Measurements from ENCODE around the gene TRAF2. TPM values are rescaled to one million over a fixed set of nuclear protein-coding genes. Genes with fewer than 3 reads are reported as not detected.

TRAF2 gene
- total and polyA plus RNA-seq, 2 of the 13 experiments (the other 11 are each of a cell fraction or from before 2014, with no cell fraction given): 12.4 to 13.6 TPM

DNA sequence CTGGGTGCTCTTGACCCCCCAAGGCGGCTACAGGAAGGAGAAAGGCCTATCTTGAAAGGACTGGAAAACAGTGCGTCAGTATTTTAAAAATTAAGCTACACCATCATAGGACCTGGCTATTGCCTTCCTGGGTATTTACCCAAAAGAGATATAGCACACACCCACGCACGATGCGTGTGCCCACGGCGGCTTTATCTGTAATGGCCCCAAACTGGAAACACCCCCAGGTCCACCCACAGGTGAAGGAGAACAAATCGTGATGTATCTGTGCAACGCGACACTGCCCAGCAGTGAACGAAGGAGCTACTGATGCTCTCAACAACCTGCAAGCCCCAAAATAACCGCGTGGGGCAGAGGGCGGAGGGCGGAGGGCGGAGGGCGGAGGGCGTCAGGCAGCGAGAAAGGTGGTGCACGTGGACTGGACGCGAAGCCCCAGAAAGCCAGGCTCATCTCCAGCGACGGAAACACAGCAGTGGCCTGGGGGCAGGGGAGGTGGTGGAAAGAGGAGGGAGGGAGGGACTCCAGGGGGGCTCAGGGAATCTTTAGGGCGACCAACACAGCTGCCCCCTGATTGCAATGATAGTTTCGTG lies 78.6 kb downstream of the TRAF2 start (continued):
- TF ChIP-seq IRX3 (CRISPR knock-in tag; IDR thresholded peaks at IDR 0.05; ENCODE audit: borderline replicate concordance, low read depth) (no peak), ZNF326 (CRISPR knock-in tag; IDR thresholded peaks at IDR 0.05; ENCODE audit: borderline replicate concordance) (no peak), KDM1A (CRISPR knock-in tag; IDR thresholded peaks at IDR 0.05) (no peak), RARA (CRISPR knock-in tag; IDR thresholded peaks at IDR 0.05) (no peak), ZNF589 (CRISPR knock-in tag; conservative IDR thresholded peaks at IDR 0.05) (no peak)

DNA sequence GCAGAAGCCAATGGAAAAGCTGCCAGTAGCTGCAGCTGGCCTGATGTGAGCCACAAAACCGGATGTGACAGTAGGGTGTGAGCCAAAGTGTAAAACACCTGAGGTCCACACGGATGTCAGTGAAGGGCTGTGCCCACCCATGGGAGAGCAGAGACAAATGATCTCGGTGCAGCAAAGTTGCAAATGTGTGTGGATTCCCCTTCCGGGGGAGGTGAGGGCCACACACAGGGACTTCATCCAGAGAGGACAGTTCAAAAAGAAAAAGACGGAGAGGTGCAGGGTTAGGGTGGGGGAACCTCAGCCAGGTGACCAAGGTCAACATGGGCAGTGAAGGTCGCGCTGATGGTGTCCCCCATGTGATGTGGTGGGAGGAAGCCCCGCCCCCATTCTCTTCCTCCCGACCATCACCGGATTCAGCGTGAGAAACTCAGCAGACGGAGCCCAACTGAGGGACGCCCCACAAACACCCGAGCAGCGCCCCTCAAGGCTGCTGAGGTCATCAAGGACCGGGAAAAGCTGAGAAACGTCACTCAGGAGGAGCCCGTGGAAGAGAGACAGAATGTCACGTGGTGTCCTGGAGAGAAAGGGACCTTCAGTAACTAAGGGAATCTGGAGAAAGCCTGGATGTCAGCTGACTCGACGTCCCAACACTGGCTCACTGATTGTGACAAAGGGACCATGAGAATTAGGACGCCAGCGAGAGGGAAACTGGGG lies 79.6 kb downstream of the TRAF2 start:
- H3K4me1 ChIP-seq (ENCODE audit: insufficient read depth, low read length): peaks cover 32% of the 10 kb centered on the region
- 22% methylated on average over 13 of the region's 23 CpGs for WGBS (ENCODE audit: low lambda C conversion rate)
- H2AFZ ChIP-seq (ENCODE audit: low read length): no peak overlapping the region
- DNase-seq (ENCODE audit: low spot score) (no peak), ATAC-seq (no peak), FAIRE-seq (no peak)
- no peaks in the 10 kb centered on the region for H3K36me3 ChIP-seq (replicated peaks in 1 of 2; ENCODE audit: control insufficient read depth in 1 of 2, insufficient read depth in 2 of 2, low read length in 2 of 2)
- H3K4me3 ChIP-seq (replicated peaks in 1 of 3; ENCODE audit: insufficient read depth in 1 of 3, low read depth in 2 of 3, low read length in 3 of 3): no peak overlapping the region
- no peak overlapping the region for H3K4me2 ChIP-seq (ENCODE audit: low read depth, low read length)
- no peaks in the 10 kb centered on the region for H3K79me2 ChIP-seq (ENCODE audit: insufficient read depth, low read length)
- no peak overlapping the region for H3K27ac ChIP-seq (ENCODE audit: extremely low read length, insufficient read depth, low read length)
- no peak overlapping the region for H3K9ac ChIP-seq (ENCODE audit: insufficient read depth, low read depth, low read length)
- H3K27me3 ChIP-seq (ENCODE audit: control insufficient read depth in 1 of 2, insufficient read depth in 2 of 2, low read length in 2 of 2): peaks cover 25 to 58% of the 10 kb centered on the region in 2 experiments
- POLR2A ChIA-PET: interaction anchor here (1.2 kb wide), 1 partner anchor 16 kb away, joined by 4 read pairs; no protein-coding TSS in a partner anchor
- no TSS peak for BruUV-seq (replicated peaks)
- intact Hi-C loops (cut with micrococcal nuclease; ENCODE audit: unreplicated experiment) (no loop called here), in situ Hi-C loops (cut with HindIII; ENCODE audit: extremely low pct_ligation_motif_present, low pct_unique_long_range_greater_than_20kb) (no loop called here)
- no peaks in the 10 kb centered on the region for H3K9me3 ChIP-seq (ENCODE audit: low read length)
- no peaks in the 10 kb centered on the region for H4K20me1 ChIP-seq (ENCODE audit: insufficient read depth, low read length)
- CTCF ChIA-PET (ENCODE audit: low intra/inter-chr PET ratio, low total read pairs): no interaction called here
- TF ChIP-seq SP5 (CRISPR knock-in tag; IDR thresholded peaks at IDR 0.05; ENCODE audit: borderline replicate concordance, low read depth): no peak
- no peak for TF ChIP-seq PHF5A (CRISPR knock-in tag; IDR thresholded peaks at IDR 0.05; ENCODE audit: low read depth, unreplicated experiment)
- TF ChIP-seq RAD51 (IDR thresholded peaks at IDR 0.05; ENCODE audit: borderline replicate concordance): peak; percentile 53; the same call in 1 of the 2 replicates
- TF ChIP-seq SSRP1 (CRISPR knock-in tag; IDR thresholded peaks at IDR 0.05): no peak
- no peak for TF ChIP-seq GLI4 (CRISPR knock-in tag; IDR thresholded peaks at IDR 0.05; ENCODE audit: borderline replicate concordance)
- TF ChIP-seq, protein P1, sequence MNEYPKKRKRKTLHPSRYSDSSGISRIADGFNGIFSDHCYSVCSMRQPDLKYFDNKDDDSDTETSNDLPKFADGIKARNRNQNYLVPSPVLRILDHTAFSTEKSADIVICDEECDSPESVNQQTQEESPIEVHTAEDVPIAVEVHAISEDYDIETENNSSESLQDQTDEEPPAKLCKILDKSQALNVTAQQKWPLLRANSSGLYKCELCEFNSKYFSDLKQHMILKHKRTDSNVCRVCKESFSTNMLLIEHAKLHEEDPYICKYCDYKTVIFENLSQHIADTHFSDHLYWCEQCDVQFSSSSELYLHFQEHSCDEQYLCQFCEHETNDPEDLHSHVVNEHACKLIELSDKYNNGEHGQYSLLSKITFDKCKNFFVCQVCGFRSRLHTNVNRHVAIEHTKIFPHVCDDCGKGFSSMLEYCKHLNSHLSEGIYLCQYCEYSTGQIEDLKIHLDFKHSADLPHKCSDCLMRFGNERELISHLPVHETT (CRISPR knock-in tag; conservative IDR thresholded peaks at IDR 0.05): no peak
- TF ChIP-seq, protein P2, sequence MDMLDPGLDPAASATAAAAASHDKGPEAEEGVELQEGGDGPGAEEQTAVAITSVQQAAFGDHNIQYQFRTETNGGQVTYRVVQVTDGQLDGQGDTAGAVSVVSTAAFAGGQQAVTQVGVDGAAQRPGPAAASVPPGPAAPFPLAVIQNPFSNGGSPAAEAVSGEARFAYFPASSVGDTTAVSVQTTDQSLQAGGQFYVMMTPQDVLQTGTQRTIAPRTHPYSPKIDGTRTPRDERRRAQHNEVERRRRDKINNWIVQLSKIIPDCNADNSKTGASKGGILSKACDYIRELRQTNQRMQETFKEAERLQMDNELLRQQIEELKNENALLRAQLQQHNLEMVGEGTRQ (IDR thresholded peaks at IDR 0.05; ENCODE audit: low read depth, low read length): peak; percentile 63
- TF ChIP-seq, protein P2 (CRISPR knock-in tag; IDR thresholded peaks at IDR 0.05; ENCODE audit: borderline replicate concordance): no peak
- no peak for TF ChIP-seq PHF21A (CRISPR knock-in tag; IDR thresholded peaks at IDR 0.05)
- TF ChIP-seq, protein P3, sequence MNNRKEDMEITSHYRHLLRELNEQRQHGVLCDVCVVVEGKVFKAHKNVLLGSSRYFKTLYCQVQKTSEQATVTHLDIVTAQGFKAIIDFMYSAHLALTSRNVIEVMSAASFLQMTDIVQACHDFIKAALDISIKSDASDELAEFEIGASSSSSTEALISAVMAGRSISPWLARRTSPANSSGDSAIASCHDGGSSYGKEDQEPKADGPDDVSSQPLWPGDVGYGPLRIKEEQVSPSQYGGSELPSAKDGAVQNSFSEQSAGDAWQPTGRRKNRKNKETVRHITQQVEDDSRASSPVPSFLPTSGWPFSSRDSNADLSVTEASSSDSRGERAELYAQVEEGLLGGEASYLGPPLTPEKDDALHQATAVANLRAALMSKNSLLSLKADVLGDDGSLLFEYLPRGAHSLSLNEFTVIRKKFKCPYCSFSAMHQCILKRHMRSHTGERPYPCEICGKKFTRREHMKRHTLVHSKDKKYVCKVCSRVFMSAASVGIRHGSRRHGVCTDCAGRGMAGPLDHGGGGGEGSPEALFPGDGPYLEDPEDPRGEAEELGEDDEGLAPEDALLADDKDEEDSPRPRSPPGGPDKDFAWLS (CRISPR knock-in tag; IDR thresholded peaks at IDR 0.05; ENCODE audit: borderline replicate concordance): no peak
- no peak for TF ChIP-seq ZNF569 (CRISPR knock-in tag; IDR thresholded peaks at IDR 0.05; ENCODE audit: borderline replicate concordance)
- no peak for TF ChIP-seq ZSCAN9 (CRISPR knock-in tag; IDR thresholded peaks at IDR 0.05; ENCODE audit: borderline replicate concordance)
- TF ChIP-seq MEIS1 (CRISPR knock-in tag; IDR thresholded peaks at IDR 0.05; ENCODE audit: borderline replicate concordance): no peak
